Testis (tissue), 3 donors: ENCODE data around the gene NUDT14. TPM values are rescaled to one million over a fixed set of nuclear protein-coding genes. Genes with fewer than 3 reads are reported as not detected.

Source experiments
- DNase-seq: peaks from one replicate; pipeline ENCODE4 v3.0.0-alpha.2; 2019
- H3K27ac ChIP-seq, 2 donors: fragments of 200-600 bp; sonication (generic); one replicate each; pipeline ENCODE4 v1.5.1; 2019
- H3K27me3 ChIP-seq: fragments of 200-600 bp; sonication (generic); one replicate; pipeline ENCODE4 v1.5.1; 2019
- H3K36me3 ChIP-seq: fragments of 200-600 bp; sonication (generic); one replicate; pipeline ENCODE4 v1.5.1; 2017; ENCODE audit warnings: low read depth; ENCODE audit errors: missing control alignments
- H3K4me1 ChIP-seq: fragments of 200-600 bp; sonication (generic); one replicate; pipeline ENCODE4 v1.5.1; 2019
- H3K4me3 ChIP-seq, 2 donors: fragments of 200-600 bp; sonication (generic); one replicate each; pipeline ENCODE4 v1.5.1; 2017 to 2019
- H3K9me3 ChIP-seq: fragments of 200-600 bp; sonication (generic); one replicate; pipeline ENCODE4 v1.5.1; 2017
- CTCF ChIP-seq, 3 experiments: fragments of 450-650 bp in 2 of 3; fragments of 200-600 bp in 1 of 3; sonication (generic) in 1 of 3; IDR thresholded peaks; one replicate each; pipeline ENCODE4 v1.5.1; 2016 to 2019; ENCODE audit warnings: antibody characterized with exemption in 3 of 3, mild to moderate bottlenecking in 2 of 3, moderate library complexity in 1 of 3
- POLR2A ChIP-seq: fragments of 450-650 bp; IDR thresholded peaks from one replicate; pipeline ENCODE4 v1.6.1; 2017; ENCODE audit warnings: antibody characterized with exemption, mild to moderate bottlenecking, moderate library complexity
- WGBS, 2 donors: methylation state at CpG; one replicate each; pipeline ENCODE4 v1.1.5; 2018; 5-methylcytosine and 5-hydroxymethylcytosine counted together
- intact Hi-C: fragments of 100-400 bp; cut with DNase I; formaldehyde crosslinking; loops from one replicate; pipeline ENCODE4 v1.15.1; 2023; ENCODE audit warnings: low total_unique reads
- polyA plus RNA-seq: library from polyadenylated mRNA; stranded (reverse); fragments of 350-450 nt; fragmentation: Illumina TruSeq; extraction: RNeasy Lipid Tissue Mini Kit (QIAGEN cat#74804); gene quantifications from one replicate; pipeline ENCODE4 v1.2.3, GENCODE V29; 2014; ENCODE audit warnings: low read depth, low replicate concordance; ENCODE audit not compliant: insufficient read depth
- total RNA-seq, 2 donors: library from RNA; depleted of rRNA; stranded (reverse); fragments of >200 nt; gene quantifications; one replicate each; pipeline ENCODE4 v1.2.3, GENCODE V29; 2016

NUDT14 gene
- total and polyA plus RNA-seq, 3 donors from 2014 or later, result 22.0 to 40.0 (median 28.1) TPM

GRCh38 chr14:105203057-105203531 lies 22.0 kb upstream of the NUDT14 start:
- H3K36me3 ChIP-seq, result no peaks in the 10 kb centered on the region
- H3K4me3 ChIP-seq, result no peak overlapping the region
- no peaks in the 10 kb centered on the region for H3K9me3 ChIP-seq
- no peak overlapping the region for H3K27ac ChIP-seq
- H3K4me1 ChIP-seq, result peaks cover 15% of the 10 kb centered on the region
- H3K27me3 ChIP-seq, result no peaks in the 10 kb centered on the region
- peak; percentile 78 for DNase-seq
- intact Hi-C loops, result loop anchor here (5.0 to 10.0 kb wide), 3 partner anchors 82 to 324 kb away; partner anchors contain the start of gene TMEM121
- no peak for TF ChIP-seq POLR2A
- peak; percentile 83 to 90 (median 85) for TF ChIP-seq CTCF (IDR thresholded peaks at IDR 0.05)
- 14 to 34% methylated on average over 2 to 18 of the region's 18 CpGs for WGBS, 2 donors

GRCh38 chr14:105201925-105202513 lies 20.9 kb upstream of the NUDT14 start:
- no peak overlapping the region for H3K4me3 ChIP-seq
- WGBS, 2 donors, result 23 to 45% methylated on average over 5 to 20 of the region's 20 CpGs
- no peak for TF ChIP-seq POLR2A
- no peaks in the 10 kb centered on the region for H3K36me3 ChIP-seq
- no peak for DNase-seq
- no peaks in the 10 kb centered on the region for H3K9me3 ChIP-seq
- intact Hi-C loops, result loop anchor here (5.0 to 10.0 kb wide), 3 partner anchors 83 to 325 kb away; partner anchors contain the start of gene TMEM121
- H3K27me3 ChIP-seq, result no peaks in the 10 kb centered on the region
- peaks cover 21% of the 10 kb centered on the region for H3K4me1 ChIP-seq
- H3K27ac ChIP-seq, result no peak overlapping the region

GRCh38 chr14:105201156-105201924 lies 20.2 kb upstream of the NUDT14 start:
- no peak for DNase-seq
- Histone ChIP-seq H3K4me1 (peaks cover 27% of the 10 kb centered on the region), H3K4me3 (no peak overlapping the region), H3K9me3 (no peaks in the 10 kb centered on the region), H3K27me3 (no peaks in the 10 kb centered on the region), H3K27ac (no peak overlapping the region), H3K36me3 (no peaks in the 10 kb centered on the region)
- WGBS, 2 donors, result 50 to 66% methylated on average over 8 to 17 of the region's 28 CpGs
- TF ChIP-seq CTCF (IDR thresholded peaks at IDR 0.05) (no peak), POLR2A (no peak)
- intact Hi-C loops, result loop anchor here (5.0 to 10.0 kb wide), 3 partner anchors 83 to 326 kb away; partner anchors contain the start of gene TMEM121

GRCh38 chr14:105200641-105201040 lies 19.5 kb upstream of the NUDT14 start:
- TF ChIP-seq CTCF (IDR thresholded peaks at IDR 0.05) (no peak), POLR2A (no peak)
- intact Hi-C loops, result loop anchor here (5.0 to 10.0 kb wide), 3 partner anchors 84 to 327 kb away; partner anchors contain the start of gene TMEM121
- WGBS, 2 donors, result 67 to 87% methylated on average over 2 to 16 of the region's 16 CpGs
- H3K4me1 ChIP-seq, result peaks cover 28% of the 10 kb centered on the region
- H3K36me3 ChIP-seq, result no peaks in the 10 kb centered on the region
- H3K4me3 ChIP-seq, result no peak overlapping the region
- no peaks in the 10 kb centered on the region for H3K27me3 ChIP-seq
- H3K9me3 ChIP-seq, result no peaks in the 10 kb centered on the region
- no peak overlapping the region for H3K27ac ChIP-seq
- no peak for DNase-seq

- Histone ChIP-seq H3K36me3 (no peaks in the 10 kb centered on the region), H3K27me3 (no peaks in the 10 kb centered on the region), H3K27ac (no peak overlapping the region), H3K9me3 (no peaks in the 10 kb centered on the region), H3K4me3 (no peak overlapping the region), H3K4me1 (peaks cover 24% of the 10 kb centered on the region)
- intact Hi-C loops, result loop anchor here (5.0 to 10.0 kb wide), 3 partner anchors 85 to 327 kb away; partner anchors contain the start of gene TMEM121
- whole genome bisulfite sequencing, 2 donors, result 74 to 89% methylated on average over 7 to 10 of the region's 10 CpGs
- DNase-seq, result no peak
- TF ChIP-seq CTCF (IDR thresholded peaks at IDR 0.05) (no peak), POLR2A (no peak)
Observed at GRCh38 chr14:105200074-105200473, 19.0 kb upstream of the NUDT14 start.
